Neural progenitor cell (in vitro differentiated cells): ENCODE results near the gene HINT1. TPM values are rescaled to one million over a fixed set of nuclear protein-coding genes. Genes with fewer than 3 reads are reported as not detected.

ENCODE experiments used
- DNase-seq: peaks from one replicate; pipeline ENCODE4 v3.0.0-alpha.2; 2016; ENCODE audit warnings: low spot score
- H2AFZ ChIP-seq: fragments of 200-600 bp; sonication (generic); replicated peaks from 2 replicates; pipeline ENCODE4 v1.6.1; 2016; ENCODE audit warnings: antibody characterized with exemption
- H3F3A ChIP-seq: fragments of 200-600 bp; sonication (generic); 2 replicates; pipeline ENCODE4 v1.6.1; 2016; ENCODE audit warnings: antibody characterized with exemption, low read depth
- H3K27ac ChIP-seq: fragments of 200-600 bp; sonication (generic); 2 replicates; pipeline ENCODE4 v1.5.1; 2016; ENCODE audit warnings: mild to moderate bottlenecking
- H3K27me3 ChIP-seq: fragments of 200-600 bp; sonication (generic); 2 replicates; pipeline ENCODE4 v1.6.1; 2016; ENCODE audit warnings: mild to moderate bottlenecking, moderate library complexity
- H3K36me3 ChIP-seq: fragments of 200-600 bp; sonication (generic); 2 replicates; pipeline ENCODE4 v1.5.1; 2016
- H3K4me1 ChIP-seq: fragments of 200-600 bp; sonication (generic); 2 replicates; pipeline ENCODE4 v1.6.1; 2016; ENCODE audit warnings: mixed run types
- H3K4me2 ChIP-seq: fragments of 200-600 bp; sonication (generic); 2 replicates; pipeline ENCODE4 v1.6.1; 2016
- H3K4me3 ChIP-seq: fragments of 200-600 bp; sonication (generic); 2 replicates; pipeline ENCODE4 v1.5.1; 2016
- H3K79me2 ChIP-seq: fragments of 200-600 bp; sonication (generic); 2 replicates; pipeline ENCODE4 v1.6.1; 2016; ENCODE audit warnings: low read depth
- H3K9ac ChIP-seq: fragments of 200-600 bp; sonication (generic); 2 replicates; pipeline ENCODE4 v1.6.1; 2016
- H3K9me3 ChIP-seq: fragments of 200-600 bp; sonication (generic); 2 replicates; pipeline ENCODE4 v1.5.1; 2016; ENCODE audit warnings: low read depth
- H4K20me1 ChIP-seq: fragments of 200-600 bp; sonication (generic); 2 replicates; pipeline ENCODE4 v1.6.1; 2016; ENCODE audit warnings: low read depth
- H3K27ac Mint-ChIP-seq: 3 replicates; pipeline ENCODE4 v1.8.0; 2021; ENCODE audit warnings: mixed read lengths
- H3K27me3 Mint-ChIP-seq: 2 replicates; pipeline ENCODE4 v1.8.0; 2022; ENCODE audit warnings: low read depth, mild to moderate bottlenecking, inconsistent platforms, moderate library complexity, mixed read lengths; ENCODE audit not compliant: insufficient read depth
- H3K36me3 Mint-ChIP-seq: 3 replicates; pipeline ENCODE4 v1.8.0; 2021; ENCODE audit warnings: mixed read lengths
- H3K4me1 Mint-ChIP-seq: 3 replicates; pipeline ENCODE4 v1.8.0; 2021; ENCODE audit warnings: mixed read lengths
- H3K4me3 Mint-ChIP-seq: 3 replicates; pipeline ENCODE4 v1.8.0; 2021; ENCODE audit warnings: mild to moderate bottlenecking, moderate library complexity, mixed read lengths
- H3K9me3 Mint-ChIP-seq: 3 replicates; pipeline ENCODE4 v1.8.0; 2020; ENCODE audit warnings: mixed read lengths
- CTCF ChIP-seq: fragments of 200-600 bp; sonication (generic); IDR thresholded peaks from 2 replicates; pipeline ENCODE4 v1.5.1; 2017; ENCODE audit warnings: antibody characterized with exemption, mild to moderate bottlenecking
- EZH2 ChIP-seq: fragments of 200-600 bp; sonication (generic); IDR thresholded peaks from 2 replicates; pipeline ENCODE4 v1.6.1; 2017; ENCODE audit warnings: antibody characterized with exemption, mild to moderate bottlenecking, moderate library complexity
- EZH2phosphoT487 ChIP-seq: fragments of 200-600 bp; sonication (generic); IDR thresholded peaks from 2 replicates; pipeline ENCODE4 v1.6.1; 2017; ENCODE audit warnings: antibody characterized with exemption
- total RNA-seq: library from RNA; depleted of rRNA; stranded (reverse); fragments of >200 nt; gene quantifications from 2 replicates; pipeline ENCODE4 v1.2.3, GENCODE V29; 2015; ENCODE audit warnings: low replicate concordance

HINT1 gene
- total RNA-seq, 1 donor from 2014 or later: 300 TPM

- Mint-ChIP-seq H3K4me1 (peaks cover 14% of the 10 kb centered on the region), H3K36me3 (peaks cover 32% of the 10 kb centered on the region), H3K27ac (no peak overlapping the region), H3K4me3 (peak overlapping the region; percentile 89), H3K27me3 (peaks cover 4% of the 10 kb centered on the region), H3K9me3 (no peaks in the 10 kb centered on the region)
- Histone ChIP-seq H3K9ac (peak overlapping the region; percentile 71), H3K36me3 (peaks cover 10% of the 10 kb centered on the region), H3K27ac (peak overlapping the region; percentile 77), H3F3A (peaks cover 19% of the 10 kb centered on the region), H3K4me3 (peak overlapping the region; percentile 67), H3K9me3 (no peaks in the 10 kb centered on the region), H3K27me3 (no peaks in the 10 kb centered on the region), H3K4me1 (peaks cover 14% of the 10 kb centered on the region), H2AFZ (no peak overlapping the region), H3K79me2 (peaks cover 53% of the 10 kb centered on the region), H3K4me2 (peak overlapping the region; percentile 92), H4K20me1 (no peaks in the 10 kb centered on the region)
- DNase-seq: peak; percentile 6
- no peak for TF ChIP-seq CTCF
- no peak for TF ChIP-seq EZH2
- TF ChIP-seq EZH2phosphoT487: no peak
Observed at GRCh38 chr5:131163276-131164119, 1.6 kb downstream of the HINT1 start.

- H2AFZ ChIP-seq: no peak overlapping the region
- H3K9me3 ChIP-seq: no peaks in the 10 kb centered on the region
- peaks cover 11% of the 10 kb centered on the region for H3F3A ChIP-seq
- H4K20me1 ChIP-seq: no peaks in the 10 kb centered on the region
- no peak overlapping the region for H3K9ac ChIP-seq
- Mint-ChIP-seq H3K9me3 (no peaks in the 10 kb centered on the region), H3K36me3 (peaks cover 41% of the 10 kb centered on the region), H3K27ac (peak overlapping the region; percentile 30), H3K4me3 (no peak overlapping the region), H3K4me1 (peaks cover 7% of the 10 kb centered on the region), H3K27me3 (peaks cover 3% of the 10 kb centered on the region)
- no peak overlapping the region for H3K4me2 ChIP-seq
- H3K36me3 ChIP-seq: peaks cover 10% of the 10 kb centered on the region
- H3K79me2 ChIP-seq: peaks cover 53% of the 10 kb centered on the region
- no peaks in the 10 kb centered on the region for H3K27me3 ChIP-seq
- peaks cover 9% of the 10 kb centered on the region for H3K4me1 ChIP-seq
- TF ChIP-seq CTCF (no peak), EZH2 (no peak), EZH2phosphoT487 (no peak)
- DNase-seq: no peak
- H3K4me3 ChIP-seq: no peak overlapping the region
- H3K27ac ChIP-seq: no peak overlapping the region
Observed at GRCh38 chr5:131160134-131160533, 4.9 kb downstream of the HINT1 start.

- no peaks in the 10 kb centered on the region for H3K27me3 ChIP-seq
- Mint-ChIP-seq H3K36me3 (peaks cover 33% of the 10 kb centered on the region), H3K9me3 (no peaks in the 10 kb centered on the region), H3K27ac (no peak overlapping the region), H3K4me3 (no peak overlapping the region), H3K4me1 (no peaks in the 10 kb centered on the region), H3K27me3 (no peaks in the 10 kb centered on the region)
- no peaks in the 10 kb centered on the region for H3K4me1 ChIP-seq
- H3K27ac ChIP-seq: no peak overlapping the region
- H3K9me3 ChIP-seq: no peaks in the 10 kb centered on the region
- H3K4me3 ChIP-seq: no peak overlapping the region
- peaks cover 22% of the 10 kb centered on the region for H3K79me2 ChIP-seq
- peaks cover 10% of the 10 kb centered on the region for H3K36me3 ChIP-seq
- DNase-seq: no peak
- H3F3A ChIP-seq: no peaks in the 10 kb centered on the region
- no peak overlapping the region for H2AFZ ChIP-seq
- no peak overlapping the region for H3K4me2 ChIP-seq
- no peaks in the 10 kb centered on the region for H4K20me1 ChIP-seq
- no peak for TF ChIP-seq EZH2phosphoT487
- TF ChIP-seq EZH2: no peak
- TF ChIP-seq CTCF: no peak
- H3K9ac ChIP-seq: no peak overlapping the region
Observed at GRCh38 chr5:131156957-131157356, 8.1 kb downstream of the HINT1 start.
